ENCODE data around the gene MTHFSD.

DNA sequence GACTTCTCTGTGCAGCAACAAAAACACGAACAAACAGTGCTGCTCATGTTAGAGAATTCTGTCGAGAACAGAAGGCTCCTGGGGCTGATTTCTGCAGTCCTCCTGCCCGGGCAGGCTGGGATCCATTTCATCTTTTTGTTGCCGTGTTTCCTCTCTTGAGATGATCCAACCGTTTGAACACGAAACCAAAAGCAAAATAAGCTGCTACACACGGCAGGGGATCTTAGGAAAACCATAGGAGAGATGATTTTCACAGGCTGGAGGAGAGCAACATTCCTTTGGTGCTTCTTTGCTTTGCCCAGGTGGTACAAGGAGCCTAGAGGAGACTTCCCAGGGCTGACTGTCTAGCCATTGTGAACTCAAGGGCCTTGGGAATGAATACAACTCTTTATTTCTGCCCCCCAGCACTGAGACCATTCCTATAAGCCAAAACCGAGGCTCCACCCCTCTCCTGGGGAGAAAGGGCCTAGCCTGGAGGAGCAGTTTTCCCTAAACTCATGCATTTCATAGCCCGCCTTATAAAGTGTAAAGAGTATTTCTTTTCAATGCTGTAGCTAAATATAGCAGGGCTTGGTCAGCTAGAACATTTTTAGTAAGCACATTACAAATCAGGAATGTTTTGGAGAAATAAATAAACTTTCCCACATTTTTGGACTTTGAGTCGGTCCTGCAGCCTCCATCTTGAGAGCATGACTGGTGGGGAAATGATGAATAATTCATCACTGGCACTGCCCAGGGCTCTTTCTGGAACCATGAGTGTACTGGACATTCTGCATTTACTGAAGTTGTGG is 31.0 kb upstream of the MTHFSD start:
- TF ChIP-seq POLR2A (IDR thresholded peaks at IDR 0.05), result no peak
- TF ChIP-seq, protein P1, sequence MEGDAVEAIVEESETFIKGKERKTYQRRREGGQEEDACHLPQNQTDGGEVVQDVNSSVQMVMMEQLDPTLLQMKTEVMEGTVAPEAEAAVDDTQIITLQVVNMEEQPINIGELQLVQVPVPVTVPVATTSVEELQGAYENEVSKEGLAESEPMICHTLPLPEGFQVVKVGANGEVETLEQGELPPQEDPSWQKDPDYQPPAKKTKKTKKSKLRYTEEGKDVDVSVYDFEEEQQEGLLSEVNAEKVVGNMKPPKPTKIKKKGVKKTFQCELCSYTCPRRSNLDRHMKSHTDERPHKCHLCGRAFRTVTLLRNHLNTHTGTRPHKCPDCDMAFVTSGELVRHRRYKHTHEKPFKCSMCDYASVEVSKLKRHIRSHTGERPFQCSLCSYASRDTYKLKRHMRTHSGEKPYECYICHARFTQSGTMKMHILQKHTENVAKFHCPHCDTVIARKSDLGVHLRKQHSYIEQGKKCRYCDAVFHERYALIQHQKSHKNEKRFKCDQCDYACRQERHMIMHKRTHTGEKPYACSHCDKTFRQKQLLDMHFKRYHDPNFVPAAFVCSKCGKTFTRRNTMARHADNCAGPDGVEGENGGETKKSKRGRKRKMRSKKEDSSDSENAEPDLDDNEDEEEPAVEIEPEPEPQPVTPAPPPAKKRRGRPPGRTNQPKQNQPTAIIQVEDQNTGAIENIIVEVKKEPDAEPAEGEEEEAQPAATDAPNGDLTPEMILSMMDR (IDR thresholded peaks at IDR 0.05 in 8 of 11, conservative IDR thresholded peaks at IDR 0.05 in 3 of 11), result no peak

All from spleen (tissue), 7 donors.